Fibroblast of the conjunctiva (primary cell): ENCODE data around the gene CREG2.
"Not testable (repeated sequence)": the region's sequence is repeated elsewhere in the genome, so short reads cannot be mapped to it uniquely, and the experiment has no call there.

Experiments
- DNase-seq: peaks from one replicate; pipeline ENCODE4 v3.0.0-alpha.2; 2010; ENCODE audit warnings: low read depth

CREG2 gene

DNA sequence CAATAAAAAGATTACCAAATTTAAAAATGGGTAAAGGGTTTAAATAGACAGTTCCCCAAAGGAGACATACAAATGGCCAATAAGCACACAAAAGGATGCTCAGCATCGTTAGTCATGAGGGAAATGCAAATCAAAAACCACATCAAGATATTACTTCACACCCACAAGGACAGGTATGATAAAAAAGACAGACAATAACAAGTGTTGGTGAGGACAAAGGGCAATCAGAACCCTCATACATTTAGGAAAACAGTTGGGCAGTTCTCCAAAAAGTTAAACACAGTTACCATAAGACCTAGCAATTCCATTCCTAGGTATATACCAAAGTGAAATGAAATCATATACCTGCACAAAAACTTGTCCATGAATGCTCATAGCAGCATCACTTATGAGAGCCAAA, 14.5 kb downstream of the CREG2 start:
- DNase-seq = no peak

DNA sequence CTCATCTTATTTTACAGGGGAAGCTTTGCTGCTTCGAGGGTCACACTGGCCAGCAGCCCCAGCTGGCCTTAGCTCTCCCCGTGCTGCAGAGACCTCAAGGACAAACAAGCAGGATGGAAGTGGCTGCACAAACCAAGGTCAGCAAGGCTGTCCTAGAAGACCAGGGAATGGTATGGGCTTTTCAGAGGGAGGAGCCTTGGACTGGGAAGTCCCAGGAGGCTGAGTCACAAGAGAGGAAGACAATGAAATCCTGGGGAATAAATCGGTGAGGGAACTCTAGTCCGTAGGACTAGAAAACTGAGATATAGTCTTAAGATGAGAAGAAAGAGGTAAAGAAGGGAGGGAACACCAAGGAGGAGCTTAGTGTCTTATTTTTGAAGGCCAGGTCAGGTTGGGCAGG, 15.7 kb downstream of the CREG2 start:
- DNase-seq = no peak

DNA sequence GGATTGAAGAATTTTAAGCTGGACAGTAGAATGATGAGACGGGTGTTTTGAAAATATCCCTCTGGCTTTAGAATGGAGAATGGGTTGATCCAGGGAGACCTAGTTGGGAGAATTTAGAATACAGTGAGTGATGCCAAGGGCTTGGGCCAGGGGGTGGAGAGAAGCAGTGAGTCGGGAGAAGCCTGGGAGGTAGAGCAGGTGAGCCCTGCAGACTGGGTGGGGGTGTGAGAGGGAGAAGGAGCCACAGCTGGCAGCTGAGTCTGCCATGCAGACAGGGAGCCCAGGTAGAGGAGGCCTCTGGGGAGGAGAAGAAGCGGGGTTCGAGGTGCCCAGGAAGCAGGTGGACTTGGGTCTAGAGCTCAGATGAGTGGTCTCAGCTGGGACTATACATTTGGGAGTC, 18.2 kb downstream of the CREG2 start:
- DNase-seq = no peak

DNA sequence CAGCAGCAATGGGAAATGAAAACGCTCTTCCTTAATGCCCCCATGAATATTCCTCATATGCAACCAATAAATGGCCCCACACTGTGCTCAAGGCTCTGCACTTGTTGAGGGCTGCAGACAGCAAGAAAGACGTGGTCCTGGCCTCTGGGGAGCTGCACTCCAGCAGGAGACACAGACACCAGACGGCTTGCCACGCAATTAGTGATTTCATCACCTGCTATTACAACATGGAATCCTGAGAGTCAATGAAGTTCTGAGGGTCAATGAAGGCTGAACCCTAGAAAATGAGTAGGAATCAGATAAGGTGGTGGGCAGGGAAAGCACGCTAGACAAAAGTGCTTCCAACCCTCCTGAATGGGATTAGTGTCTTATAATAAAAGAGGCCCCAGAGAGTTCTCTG, 18.9 kb downstream of the CREG2 start:
- DNase-seq = no peak

DNA sequence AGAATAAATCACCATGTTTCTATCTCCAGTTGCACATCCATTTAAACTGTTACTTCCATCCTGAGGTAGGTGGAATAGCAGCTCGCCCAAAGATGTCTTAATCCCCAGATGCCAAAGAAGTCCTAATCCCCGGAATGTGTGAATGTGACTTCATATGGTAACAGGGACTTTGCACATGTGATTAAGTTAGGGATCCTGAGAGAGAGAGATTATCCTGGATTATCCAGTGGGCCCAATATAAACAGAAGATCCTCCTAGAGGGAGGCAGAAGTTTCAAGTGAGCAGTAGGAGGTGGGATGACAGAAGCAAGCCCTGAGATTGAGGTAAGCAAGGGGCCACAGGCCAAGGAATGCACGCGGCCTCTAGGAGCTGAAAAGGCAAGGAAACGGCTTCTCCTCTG, 19.8 kb downstream of the CREG2 start:
- no peak for DNase-seq

DNA sequence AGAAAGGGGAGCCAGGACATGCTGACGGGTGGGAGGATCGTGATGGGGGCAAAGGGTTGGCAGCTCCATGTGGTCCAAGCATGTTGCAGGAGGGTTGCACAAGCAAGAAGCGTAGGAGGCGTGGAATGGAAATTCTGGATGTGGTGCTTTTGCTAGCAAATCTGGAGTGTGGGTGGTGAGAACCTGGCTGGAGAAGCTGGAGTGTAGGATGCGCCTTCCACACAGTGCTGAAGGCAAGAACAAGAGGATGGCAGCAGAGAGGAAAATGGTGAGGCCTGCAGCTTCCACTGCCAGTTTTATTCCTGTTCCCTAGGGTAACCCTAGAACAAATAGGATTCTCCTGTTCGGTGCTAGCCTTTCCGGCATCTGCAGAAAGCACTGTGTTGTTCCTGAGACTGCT, 22.4 kb downstream of the CREG2 start:
- no peak for DNase-seq

DNA sequence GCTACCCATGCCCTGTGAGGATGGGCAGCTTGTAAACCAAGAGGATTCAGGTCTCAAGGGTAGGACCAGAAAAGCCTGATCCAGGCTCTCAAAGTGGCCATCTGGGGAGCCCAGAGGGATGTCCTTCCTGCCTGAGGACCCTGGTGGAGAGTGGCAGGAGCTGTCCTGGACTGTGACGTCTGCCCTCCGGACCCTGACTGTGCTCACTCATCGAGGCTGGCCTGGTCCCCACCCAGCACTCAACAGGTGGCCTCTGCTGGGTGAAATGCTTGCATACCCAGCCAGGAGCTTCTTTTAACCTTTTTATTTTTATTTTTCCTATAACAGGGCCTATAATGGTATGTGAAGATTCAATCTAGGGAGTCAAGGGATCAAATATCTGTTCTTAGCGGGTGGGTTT, 24.5 kb downstream of the CREG2 start:
- DNase-seq = no peak

- no peak for DNase-seq
Observed at GRCh38 chr2:101362316-101362715, 25.0 kb downstream of the CREG2 start.

DNA sequence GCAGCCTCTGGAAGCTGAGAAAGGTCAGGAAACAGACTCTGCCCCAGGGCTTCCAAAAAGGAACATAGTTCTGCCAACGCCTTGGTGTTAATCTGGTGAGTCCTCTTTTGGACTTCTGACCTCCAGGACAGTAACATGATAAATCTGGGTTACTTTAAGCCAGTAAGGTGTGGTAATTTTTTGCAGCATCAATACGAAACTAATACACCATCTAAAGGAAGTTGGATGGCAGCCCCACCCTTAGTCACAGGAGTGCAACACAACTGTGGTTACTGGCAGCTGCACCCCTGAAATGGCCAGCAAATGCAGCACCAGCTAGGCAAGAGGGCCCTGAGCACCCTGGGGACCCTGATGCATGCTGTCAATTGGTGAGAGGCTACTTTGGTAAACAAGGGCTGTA, 25.8 kb downstream of the CREG2 start:
- no peak for DNase-seq

GRCh38 chr2:101361121-101361520, 26.2 kb downstream of the CREG2 start:
- DNase-seq = no peak

GRCh38 chr2:101360232-101360631, 27.1 kb downstream of the CREG2 start:
- DNase-seq = no peak

- DNase-seq = no peak
Observed at GRCh38 chr2:101359410-101359954, 27.8 kb downstream of the CREG2 start.

DNA sequence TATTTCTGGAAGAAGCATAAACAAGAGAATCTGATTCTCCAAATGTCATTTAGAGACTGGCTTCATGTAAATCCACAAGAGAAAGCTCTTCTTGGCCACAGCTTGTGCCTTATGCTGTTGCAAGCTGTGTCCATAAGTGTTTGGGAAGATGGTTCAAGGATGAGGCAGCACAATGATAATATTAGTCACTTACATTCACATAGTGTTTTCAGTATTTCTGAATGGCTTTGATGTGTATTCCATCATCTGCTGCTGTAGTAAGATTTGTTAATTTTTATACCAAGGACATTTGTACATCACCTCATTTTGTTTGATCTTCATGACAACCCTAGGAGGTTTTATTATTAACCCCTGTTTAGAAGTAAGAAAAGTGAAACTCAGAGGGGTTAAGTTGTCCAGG, 29.9 kb downstream of the CREG2 start:
- no peak for DNase-seq

DNA sequence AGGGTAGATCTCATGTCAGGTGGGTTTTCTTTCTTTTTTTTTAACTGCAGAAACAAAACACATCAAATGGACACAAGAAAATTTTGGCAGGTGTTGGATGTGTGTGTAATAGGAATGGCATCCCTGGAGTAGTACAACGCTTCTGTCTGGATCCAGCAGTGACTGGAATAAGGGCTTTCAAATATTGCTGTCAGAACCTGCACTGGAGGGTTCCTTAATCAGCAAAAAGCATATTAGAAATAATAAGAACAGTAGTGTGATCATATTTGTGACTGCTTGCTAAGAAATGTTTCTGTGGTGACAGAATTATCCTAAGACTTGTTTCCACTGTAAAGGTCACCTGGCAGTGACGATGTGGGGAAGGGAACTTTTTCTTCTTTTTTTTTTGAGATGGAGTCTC, 30.8 kb downstream of the CREG2 start:
- DNase-seq = no peak

- DNase-seq = no peak
Observed at GRCh38 chr2:101356055-101356454, 31.2 kb downstream of the CREG2 start.

DNA sequence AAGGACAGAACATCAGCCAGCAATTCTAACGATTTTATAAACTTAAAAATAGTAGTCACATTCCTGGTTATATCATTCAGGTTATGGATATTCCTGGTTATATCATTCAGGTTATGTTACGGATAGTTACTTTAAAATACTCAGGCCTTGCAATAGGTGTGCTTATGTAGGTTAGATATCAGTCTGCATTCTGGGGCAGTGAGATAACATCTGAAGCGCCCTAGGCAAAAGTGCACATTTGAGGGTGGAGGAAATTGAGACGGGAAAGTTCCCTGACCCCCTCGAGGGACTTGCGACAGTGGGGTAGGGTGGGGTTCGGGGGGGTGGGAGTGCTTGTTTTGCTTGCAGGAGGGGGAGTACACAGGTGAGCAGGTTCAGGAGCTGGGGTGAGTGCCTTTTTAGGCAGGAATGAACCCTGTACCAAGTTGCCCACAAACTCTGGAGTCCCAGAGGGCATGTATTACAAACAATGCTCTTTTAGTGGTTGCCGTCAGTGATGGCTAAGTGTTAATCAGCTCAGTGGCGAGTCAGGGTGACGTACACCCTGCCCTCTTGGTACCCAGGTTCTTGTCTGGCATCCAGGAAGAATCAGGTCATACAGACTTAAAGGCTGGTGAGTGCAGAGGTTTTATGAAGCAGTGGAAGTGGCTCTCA, 31.8 kb downstream of the CREG2 start:
- DNase-seq = no peak

DNA sequence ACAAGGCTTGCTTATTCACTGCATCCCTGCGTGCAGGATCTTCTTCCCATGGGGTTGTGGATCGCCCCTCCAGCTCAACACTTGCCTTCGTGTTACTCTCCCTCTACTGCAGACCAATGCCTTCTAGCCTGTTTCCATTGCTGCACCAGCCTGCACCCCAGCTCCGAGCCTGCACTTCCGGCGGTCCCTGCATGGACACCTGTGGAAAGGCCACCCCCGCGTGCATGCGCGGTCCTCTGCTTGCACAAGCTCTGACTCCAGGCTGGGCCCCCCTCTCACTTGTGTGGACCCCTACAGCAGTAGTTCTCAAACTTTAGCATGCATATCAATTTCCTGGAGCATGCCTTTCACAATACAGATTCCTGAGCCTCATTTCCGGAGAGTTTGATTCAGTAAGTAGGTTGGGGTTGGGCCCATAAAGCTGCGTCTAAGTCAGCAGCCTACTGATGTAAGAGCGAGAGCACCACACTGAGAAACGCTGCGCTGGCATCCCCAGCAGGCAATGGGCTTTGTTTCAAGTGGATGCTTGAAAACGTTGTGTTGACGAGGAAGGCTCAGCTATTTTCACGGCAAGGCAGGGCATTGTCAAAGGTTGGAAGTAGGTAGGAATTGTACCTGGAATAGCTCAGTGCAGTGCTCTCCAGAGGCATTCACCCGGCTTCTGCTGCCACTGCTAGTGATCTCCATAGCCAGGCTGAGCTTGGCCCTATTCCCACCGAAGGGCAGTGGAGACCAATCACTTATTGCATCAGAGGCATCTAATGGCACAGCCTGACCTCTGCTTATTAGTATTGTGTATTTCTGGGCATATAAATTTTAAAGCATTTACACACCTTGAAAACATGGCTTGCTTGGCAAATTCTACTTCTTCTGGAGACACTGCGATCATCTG, 32.6 kb downstream of the CREG2 start:
- no peak for DNase-seq

DNA sequence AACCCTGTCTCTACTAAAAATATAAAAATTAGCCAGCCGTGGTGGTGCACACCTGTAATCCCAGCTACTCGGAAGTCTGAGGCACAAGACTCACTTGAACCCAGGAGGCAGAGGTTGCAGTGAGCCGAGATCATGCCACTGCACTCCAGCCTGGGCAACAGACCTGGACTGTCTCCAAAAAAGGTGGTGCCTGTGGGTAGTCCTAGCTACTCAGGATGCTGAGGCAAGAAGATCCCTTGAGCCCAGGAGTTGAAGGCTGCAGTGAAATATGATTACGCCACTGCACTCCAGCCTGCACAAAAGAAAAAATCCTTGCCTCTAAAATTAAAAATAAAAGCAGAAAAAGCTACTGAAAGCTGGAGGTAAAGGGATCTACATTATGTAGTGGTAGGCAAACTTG, 34.7 kb downstream of the CREG2 start:
- DNase-seq = not testable (repeated sequence)

GRCh38 chr2:101351207-101351606, 36.1 kb downstream of the CREG2 start:
- DNase-seq = no peak

DNA sequence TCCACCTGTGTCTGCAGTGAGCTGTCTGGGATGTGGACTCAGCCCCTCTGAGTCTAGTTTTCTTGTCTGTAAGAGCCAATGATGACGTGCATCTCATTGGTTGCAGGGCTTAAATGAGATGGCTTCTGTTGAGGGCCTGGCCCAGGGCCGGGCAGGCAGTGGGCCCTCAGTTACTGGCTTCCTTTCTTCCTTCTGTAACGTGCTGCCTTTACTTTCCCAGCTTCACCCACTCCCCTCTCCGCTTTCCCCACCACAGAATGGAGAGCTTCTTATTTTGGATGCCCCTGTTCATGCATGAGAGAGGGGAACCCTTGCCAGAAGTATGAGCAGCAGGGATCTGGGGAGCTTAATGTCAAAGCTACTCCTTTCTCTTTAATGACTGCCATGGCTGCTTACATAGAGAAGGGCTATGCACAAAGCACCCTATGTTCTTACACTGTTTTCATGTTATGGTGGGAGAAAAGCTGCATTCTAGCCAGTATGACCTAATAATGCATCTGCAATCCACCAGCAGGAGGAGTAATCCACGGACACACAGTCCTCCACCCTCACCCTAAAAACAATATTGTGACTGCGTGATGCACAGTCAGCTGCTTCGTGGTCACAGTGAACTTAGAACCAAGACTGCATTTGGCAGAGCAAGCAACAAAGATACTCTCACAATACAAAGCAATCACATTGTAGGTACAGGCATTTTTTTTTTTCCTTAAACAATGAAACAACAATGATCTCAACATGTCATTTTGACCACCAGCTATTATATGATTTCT, 37.2 kb downstream of the CREG2 start:
- no peak for DNase-seq

DNA sequence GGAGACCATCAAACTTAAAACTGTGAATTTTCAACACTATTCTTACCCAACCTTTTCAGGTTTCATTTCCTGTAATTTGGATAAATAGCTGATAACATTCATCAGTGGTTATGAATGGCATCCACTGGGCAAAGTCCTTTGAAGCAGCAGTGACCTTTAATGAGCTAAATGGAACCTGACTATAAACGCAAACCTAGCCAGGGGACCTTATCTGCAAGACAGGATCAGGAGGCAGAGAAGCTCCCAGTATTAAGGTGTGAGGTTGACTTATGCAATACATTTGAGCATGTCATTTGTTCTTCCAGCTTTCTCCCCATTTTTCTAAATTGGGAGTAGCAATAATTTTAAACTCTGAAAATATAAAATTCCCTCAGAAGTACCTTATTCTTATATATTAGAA, 38.4 kb downstream of the CREG2 start:
- DNase-seq = no peak

DNA sequence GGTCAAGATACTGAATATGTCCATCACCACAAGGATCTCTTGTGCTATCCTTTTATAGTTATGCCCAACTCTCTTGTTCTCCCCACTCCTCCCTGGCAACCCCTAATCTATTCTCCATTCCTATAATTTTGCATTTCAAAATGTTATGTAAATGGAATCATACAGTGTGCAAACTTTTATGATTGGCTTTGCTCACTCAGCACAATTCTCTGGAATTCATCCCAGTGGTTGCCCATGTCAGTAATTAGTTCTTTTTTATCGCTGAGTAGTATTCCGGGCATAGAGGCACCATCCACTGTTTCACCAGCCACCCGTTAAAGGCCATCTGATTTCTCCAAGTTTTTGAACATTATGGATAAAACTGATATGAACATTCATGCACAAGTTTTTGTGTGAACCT, 40.4 kb downstream of the CREG2 start:
- DNase-seq = no peak

DNA sequence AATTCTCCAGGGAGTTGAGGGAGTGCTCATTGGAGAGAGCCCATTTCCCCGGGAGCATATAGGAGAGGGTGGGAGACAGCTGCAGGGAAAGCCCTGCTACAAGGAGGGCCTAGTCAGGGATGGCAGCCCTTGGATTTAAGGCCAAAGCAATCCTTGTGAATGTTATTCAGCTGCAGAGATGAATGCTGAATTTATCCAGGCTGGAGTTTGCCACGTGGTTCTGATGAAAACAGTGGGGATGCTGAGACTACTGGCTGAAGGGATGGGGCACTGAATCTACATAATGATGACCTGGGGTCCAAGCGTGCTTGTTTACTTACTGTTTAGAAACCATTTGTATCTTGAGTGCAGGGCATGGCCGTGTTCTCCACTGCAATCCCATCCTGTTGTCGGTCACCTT, 43.2 kb downstream of the CREG2 start:
- no peak for DNase-seq
